SK-N-SH (cell line): ENCODE results near the gene TRAPPC3.

Experiments used
- FOXJ3 ChIP-seq: sonication (generic); formaldehyde crosslinking; IDR thresholded peaks from 2 replicates; pipeline ENCODE4 v1.5.1; 2020; ENCODE audit warnings: mild to moderate bottlenecking, missing genetic modification reagents
- JUND ChIP-seq: IDR thresholded peaks from 2 replicates; pipeline ENCODE4 v1.4.0; 2012
- POLR2AphosphoS5 ChIP-seq: IDR thresholded peaks from 2 replicates; pipeline ENCODE4 v1.6.1; 2012; ENCODE audit warnings: low read depth, low read length
- RAD21 ChIP-seq: IDR thresholded peaks from 2 replicates; pipeline ENCODE4 v1.6.1; 2012; ENCODE audit warnings: mild to moderate bottlenecking, low read length
- SIN3A ChIP-seq: IDR thresholded peaks from 2 replicates; pipeline ENCODE4 v1.6.1; 2012; ENCODE audit warnings: low read depth, mild to moderate bottlenecking, low read length, moderate library complexity, borderline replicate concordance
- TAF1 ChIP-seq: IDR thresholded peaks from 2 replicates; pipeline ENCODE4 v1.6.1; 2012; ENCODE audit warnings: low read depth, mild to moderate bottlenecking, low read length, moderate library complexity, borderline replicate concordance
- TCF12 ChIP-seq: IDR thresholded peaks from 2 replicates; pipeline ENCODE4 v1.4.0; 2012
- YY1 ChIP-seq: IDR thresholded peaks from 2 replicates; pipeline ENCODE4 v1.4.0; 2012; ENCODE audit warnings: low read depth, mild to moderate bottlenecking
- TF ChIP-seq, protein P1 (sequence below): fragments of 200-600 bp; sonication (generic); IDR thresholded peaks from 2 replicates; pipeline ENCODE4 v1.6.1; 2017; ENCODE audit warnings: antibody characterized with exemption, mild to moderate bottlenecking, moderate library complexity
- TF ChIP-seq, protein P2 (sequence below): IDR thresholded peaks from 2 replicates; pipeline ENCODE4 v1.6.1; 2012; ENCODE audit warnings: mild to moderate bottlenecking, low read depth, low read length, moderate library complexity
- TF ChIP-seq, protein P3 (sequence below): fragments of 150-350 bp; IDR thresholded peaks from 2 replicates; pipeline ENCODE4 v1.6.1; 2017; ENCODE audit warnings: antibody characterized with exemption, low read length, low read depth, borderline replicate concordance
- TF ChIP-seq, protein P4 (sequence below): IDR thresholded peaks from 2 replicates; pipeline ENCODE4 v1.4.0; 2012; ENCODE audit warnings: low read depth, borderline replicate concordance

DNA sequence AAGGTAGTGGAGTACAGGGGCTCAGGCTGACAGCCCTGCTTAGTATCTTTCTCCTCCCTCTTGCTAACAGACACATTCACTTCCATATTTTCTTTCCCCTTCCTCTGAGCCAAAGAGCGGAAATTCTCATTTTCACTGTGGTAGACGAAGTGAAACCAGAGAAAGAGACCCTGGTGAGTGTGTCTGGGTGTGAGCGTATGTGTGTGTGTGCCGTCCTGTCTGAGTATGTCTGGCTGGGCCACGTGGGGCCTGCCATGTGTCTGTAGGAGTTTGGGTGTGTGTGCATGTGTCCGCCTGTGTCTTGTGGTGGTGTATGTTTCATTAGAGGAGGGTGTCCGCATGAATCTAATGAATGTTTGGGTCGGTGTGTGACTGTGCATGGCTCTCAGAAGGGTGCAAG lies 25.9 kb downstream of the TRAPPC3 start:
- TF ChIP-seq, protein P1, sequence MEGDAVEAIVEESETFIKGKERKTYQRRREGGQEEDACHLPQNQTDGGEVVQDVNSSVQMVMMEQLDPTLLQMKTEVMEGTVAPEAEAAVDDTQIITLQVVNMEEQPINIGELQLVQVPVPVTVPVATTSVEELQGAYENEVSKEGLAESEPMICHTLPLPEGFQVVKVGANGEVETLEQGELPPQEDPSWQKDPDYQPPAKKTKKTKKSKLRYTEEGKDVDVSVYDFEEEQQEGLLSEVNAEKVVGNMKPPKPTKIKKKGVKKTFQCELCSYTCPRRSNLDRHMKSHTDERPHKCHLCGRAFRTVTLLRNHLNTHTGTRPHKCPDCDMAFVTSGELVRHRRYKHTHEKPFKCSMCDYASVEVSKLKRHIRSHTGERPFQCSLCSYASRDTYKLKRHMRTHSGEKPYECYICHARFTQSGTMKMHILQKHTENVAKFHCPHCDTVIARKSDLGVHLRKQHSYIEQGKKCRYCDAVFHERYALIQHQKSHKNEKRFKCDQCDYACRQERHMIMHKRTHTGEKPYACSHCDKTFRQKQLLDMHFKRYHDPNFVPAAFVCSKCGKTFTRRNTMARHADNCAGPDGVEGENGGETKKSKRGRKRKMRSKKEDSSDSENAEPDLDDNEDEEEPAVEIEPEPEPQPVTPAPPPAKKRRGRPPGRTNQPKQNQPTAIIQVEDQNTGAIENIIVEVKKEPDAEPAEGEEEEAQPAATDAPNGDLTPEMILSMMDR: no peak
- TF ChIP-seq, protein P2, sequence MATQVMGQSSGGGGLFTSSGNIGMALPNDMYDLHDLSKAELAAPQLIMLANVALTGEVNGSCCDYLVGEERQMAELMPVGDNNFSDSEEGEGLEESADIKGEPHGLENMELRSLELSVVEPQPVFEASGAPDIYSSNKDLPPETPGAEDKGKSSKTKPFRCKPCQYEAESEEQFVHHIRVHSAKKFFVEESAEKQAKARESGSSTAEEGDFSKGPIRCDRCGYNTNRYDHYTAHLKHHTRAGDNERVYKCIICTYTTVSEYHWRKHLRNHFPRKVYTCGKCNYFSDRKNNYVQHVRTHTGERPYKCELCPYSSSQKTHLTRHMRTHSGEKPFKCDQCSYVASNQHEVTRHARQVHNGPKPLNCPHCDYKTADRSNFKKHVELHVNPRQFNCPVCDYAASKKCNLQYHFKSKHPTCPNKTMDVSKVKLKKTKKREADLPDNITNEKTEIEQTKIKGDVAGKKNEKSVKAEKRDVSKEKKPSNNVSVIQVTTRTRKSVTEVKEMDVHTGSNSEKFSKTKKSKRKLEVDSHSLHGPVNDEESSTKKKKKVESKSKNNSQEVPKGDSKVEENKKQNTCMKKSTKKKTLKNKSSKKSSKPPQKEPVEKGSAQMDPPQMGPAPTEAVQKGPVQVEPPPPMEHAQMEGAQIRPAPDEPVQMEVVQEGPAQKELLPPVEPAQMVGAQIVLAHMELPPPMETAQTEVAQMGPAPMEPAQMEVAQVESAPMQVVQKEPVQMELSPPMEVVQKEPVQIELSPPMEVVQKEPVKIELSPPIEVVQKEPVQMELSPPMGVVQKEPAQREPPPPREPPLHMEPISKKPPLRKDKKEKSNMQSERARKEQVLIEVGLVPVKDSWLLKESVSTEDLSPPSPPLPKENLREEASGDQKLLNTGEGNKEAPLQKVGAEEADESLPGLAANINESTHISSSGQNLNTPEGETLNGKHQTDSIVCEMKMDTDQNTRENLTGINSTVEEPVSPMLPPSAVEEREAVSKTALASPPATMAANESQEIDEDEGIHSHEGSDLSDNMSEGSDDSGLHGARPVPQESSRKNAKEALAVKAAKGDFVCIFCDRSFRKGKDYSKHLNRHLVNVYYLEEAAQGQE: no peak
- TF ChIP-seq TAF1: no peak
- TF ChIP-seq FOXJ3: no peak
- TF ChIP-seq JUND: no peak
- no peak for TF ChIP-seq YY1
- TF ChIP-seq, protein P3, sequence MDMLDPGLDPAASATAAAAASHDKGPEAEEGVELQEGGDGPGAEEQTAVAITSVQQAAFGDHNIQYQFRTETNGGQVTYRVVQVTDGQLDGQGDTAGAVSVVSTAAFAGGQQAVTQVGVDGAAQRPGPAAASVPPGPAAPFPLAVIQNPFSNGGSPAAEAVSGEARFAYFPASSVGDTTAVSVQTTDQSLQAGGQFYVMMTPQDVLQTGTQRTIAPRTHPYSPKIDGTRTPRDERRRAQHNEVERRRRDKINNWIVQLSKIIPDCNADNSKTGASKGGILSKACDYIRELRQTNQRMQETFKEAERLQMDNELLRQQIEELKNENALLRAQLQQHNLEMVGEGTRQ: no peak
- TF ChIP-seq, protein P4, sequence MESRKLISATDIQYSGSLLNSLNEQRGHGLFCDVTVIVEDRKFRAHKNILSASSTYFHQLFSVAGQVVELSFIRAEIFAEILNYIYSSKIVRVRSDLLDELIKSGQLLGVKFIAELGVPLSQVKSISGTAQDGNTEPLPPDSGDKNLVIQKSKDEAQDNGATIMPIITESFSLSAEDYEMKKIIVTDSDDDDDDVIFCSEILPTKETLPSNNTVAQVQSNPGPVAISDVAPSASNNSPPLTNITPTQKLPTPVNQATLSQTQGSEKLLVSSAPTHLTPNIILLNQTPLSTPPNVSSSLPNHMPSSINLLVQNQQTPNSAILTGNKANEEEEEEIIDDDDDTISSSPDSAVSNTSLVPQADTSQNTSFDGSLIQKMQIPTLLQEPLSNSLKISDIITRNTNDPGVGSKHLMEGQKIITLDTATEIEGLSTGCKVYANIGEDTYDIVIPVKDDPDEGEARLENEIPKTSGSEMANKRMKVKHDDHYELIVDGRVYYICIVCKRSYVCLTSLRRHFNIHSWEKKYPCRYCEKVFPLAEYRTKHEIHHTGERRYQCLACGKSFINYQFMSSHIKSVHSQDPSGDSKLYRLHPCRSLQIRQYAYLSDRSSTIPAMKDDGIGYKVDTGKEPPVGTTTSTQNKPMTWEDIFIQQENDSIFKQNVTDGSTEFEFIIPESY: no peak
- TF ChIP-seq TCF12: no peak
- TF ChIP-seq POLR2AphosphoS5: no peak
- TF ChIP-seq RAD21: no peak
- no peak for TF ChIP-seq SIN3A
